Measurements from ENCODE around the gene RBM6.
"Not testable (repeated sequence)": the region's sequence is repeated elsewhere in the genome, so short reads cannot be mapped to it uniquely, and the experiment has no call there.

Gene RBM6

DNA sequence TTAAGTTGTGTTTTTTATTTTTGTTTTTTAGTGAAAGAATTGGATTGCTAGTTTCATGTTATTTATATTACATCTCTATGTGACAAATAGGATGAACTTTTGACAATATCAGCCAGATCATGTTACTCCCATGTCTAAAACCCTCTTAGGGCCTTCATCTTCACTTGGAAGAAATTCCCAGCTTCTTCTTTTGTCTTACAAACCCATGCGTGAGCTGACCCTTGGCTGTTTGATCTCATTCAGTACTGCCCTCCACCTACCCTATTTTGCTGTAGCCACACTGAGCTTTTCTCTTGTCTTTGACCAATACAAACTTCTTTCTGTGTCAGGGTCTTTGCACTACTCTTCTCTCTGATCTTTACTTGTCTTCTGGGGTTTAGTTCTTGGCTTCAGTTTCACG lies 37.0 kb downstream of the RBM6 start:
- no peak for DNase-seq (ENCODE audit: low read depth)

DNA sequence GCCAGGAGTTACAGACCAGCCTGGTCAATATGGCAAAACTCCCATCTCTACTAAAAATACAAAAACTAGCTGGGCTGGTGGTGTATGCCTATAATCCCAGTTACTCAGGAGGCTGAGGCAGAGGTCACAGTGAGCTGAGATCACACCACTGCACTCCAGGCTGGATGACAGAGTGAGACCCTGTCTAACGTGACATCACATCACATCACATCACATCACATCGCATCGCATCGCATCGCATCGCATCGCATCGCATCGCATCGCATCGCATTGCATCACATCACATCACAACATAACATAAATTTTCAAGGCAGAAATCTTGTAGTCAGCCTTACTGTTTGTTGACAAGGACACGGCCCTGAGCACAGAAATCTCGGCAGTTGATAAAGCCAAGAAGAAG lies 44.4 kb downstream of the RBM6 start:
- DNase-seq (ENCODE audit: low read depth): no peak

- no peak for DNase-seq (ENCODE audit: low read depth)
Measured at GRCh38 chr3:49992326-49992725, 52.4 kb downstream of the RBM6 start.

DNA sequence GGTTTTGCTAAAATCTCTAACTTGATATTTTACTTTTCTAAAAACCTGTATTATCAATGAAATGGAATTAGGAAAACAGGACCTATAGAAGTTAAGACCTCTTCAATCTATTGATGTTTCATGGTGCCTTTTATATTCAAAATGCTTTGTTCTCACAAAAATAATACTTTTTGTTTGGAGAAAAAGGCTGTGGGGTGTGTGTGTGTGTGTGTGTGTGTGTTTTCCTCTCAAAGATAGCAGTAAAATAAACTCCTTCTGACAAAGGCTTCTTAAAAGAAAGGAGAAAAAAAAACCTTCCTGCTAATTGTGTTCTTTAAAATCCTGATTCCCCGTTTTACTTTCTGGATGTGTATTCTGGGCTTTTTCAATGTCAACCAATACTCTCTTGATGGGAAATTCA lies 54.5 kb downstream of the RBM6 start:
- no peak for DNase-seq (ENCODE audit: low read depth)

DNA sequence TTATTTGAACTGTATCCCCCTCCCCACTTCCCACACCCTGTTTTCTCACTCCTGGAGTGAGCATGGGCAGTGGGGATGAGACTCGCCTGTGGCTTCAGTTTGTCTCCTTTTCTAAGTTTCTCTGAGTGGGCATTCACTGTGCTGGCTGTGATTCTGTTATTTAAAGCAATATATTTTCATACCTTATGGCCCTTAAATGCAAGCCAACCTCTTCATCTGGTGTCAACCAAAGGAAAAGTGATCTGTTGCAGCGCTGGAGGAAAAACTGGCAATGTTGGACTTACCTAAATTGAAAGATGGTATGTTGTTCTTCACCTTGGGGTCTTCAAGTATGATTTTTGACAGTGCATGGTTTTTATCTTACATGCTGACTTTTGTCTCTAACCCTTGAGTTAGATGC lies 56.1 kb downstream of the RBM6 start:
- no peak for DNase-seq (ENCODE audit: low read depth)

- DNase-seq (ENCODE audit: low read depth): no peak
Measured at GRCh38 chr3:49997862-49998261, 57.9 kb downstream of the RBM6 start.

DNA sequence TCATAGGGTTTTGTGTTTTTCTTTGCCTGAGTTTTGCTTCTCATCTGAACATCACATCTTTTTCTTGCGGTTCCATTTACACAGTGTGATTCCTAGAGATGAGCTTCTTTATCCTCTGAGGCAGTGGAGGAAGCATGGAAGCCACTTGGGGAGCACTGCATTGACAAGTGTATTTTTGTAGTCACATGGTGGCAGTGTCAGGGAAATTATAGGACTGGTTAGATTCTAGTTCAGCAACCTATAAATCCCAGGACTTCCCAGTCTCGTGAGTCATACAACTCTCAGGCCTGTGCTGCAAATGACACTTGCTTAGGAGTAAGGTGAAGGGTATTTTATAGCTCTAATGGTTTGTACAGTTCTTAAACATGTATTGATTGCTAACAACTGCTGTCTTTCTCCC lies 58.4 kb downstream of the RBM6 start:
- peak; percentile 26 for DNase-seq (ENCODE audit: low read depth)

DNA sequence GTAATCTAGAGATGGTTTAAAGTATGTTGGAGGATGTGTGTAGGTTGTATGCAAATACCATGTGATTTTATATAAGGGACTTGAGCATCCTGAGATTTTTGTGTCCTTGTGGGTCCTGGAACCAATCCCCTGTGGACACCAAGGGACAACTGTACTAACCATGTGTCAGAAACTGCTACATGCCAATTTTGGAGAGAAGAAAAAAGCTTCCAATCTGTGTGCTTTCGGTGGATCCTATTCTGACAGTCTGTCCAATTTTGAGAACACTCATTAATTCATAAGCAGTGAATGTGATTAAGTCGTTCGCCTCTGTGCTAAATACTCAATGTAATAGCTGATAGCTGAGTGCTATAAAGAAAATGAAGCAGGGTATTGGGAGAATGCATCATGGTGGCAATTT lies 61.6 kb downstream of the RBM6 start:
- no peak for DNase-seq (ENCODE audit: low read depth)

GRCh38 chr3:50003216-50003615 lies 63.3 kb downstream of the RBM6 start:
- DNase-seq (ENCODE audit: low read depth): no peak

DNA sequence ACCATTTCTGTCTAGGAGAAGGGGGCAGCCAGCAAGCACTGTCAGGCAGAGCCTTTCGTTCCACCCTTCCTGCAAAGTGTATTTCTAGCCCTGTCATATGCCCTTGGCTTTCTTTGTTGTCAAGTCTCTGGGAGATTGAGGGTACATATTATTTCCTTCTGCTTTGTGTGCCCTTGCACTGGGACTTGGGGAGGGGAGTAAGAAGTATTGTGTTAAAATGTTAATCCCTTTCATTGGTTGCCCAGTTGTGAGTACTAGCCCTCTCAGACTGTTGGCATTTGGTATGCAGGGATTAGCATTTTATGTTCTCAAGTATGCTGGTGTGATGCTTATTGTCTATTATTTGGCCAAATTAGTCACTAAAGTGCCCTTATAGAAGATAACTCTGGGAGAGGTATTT lies 63.9 kb downstream of the RBM6 start:
- DNase-seq (ENCODE audit: low read depth): no peak

DNA sequence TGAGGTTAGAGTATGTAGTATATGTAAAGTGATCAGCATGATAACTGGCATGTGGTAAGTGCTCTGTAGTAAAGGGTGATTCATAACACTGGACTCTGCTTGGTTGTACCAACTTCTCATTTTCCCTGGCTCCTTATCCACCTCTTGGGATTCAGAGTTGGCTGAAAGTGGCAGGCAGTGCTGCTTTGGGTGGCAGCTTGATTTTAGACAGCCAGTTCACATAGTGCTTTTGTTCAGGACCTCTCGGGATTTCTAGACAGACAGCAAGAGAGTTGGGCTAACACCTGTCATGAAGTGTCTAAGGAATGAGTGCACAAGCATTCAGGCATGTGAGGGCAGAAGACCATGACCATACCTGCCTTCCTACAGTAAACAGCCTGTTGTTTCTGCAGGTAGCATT lies 69.0 kb downstream of the RBM6 start:
- peak; percentile 70 for DNase-seq (ENCODE audit: low read depth)

GRCh38 chr3:50010959-50011358 lies 71.0 kb downstream of the RBM6 start:
- DNase-seq (ENCODE audit: low read depth): peak; percentile 52

DNA sequence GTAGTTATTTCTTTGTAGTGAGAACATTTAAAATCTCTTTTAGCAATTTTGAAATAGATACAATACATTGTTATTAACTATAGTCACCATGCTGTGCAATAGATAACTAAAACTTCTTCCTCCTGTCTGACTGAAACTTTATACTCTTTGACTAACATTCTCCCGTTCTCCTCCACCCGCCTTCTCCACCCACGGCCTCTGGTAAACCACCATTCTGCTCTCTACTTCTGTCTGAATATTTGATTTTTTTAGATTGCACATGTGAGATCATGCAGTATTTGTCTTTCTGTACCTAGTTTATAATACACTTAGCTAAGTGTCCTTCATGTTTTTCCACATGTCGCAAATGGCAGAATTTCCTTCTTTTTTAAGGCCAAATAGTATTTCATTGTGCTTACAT lies 76.0 kb downstream of the RBM6 start:
- DNase-seq (ENCODE audit: low read depth): no peak

DNA sequence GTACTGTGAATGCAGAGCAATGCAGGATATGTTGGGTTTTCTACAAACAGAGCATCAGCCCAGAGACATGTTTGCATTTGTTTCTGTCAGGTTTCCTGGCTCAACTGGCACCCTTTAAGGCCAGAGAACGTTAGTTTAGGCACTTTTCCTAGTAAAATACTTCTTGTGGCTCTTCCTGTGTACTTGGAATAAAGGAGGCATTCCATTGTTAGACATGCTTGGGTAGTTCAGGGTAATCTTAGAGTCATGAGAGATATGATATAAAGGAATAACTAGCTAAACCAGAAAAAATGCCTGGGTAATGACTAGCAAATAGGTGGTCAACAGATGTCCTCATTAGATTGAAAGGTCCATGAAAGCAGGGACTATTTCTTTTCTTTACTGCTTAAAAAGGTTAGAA lies 88.4 kb downstream of the RBM6 start:
- peak; percentile 11 for DNase-seq (ENCODE audit: low read depth)

DNA sequence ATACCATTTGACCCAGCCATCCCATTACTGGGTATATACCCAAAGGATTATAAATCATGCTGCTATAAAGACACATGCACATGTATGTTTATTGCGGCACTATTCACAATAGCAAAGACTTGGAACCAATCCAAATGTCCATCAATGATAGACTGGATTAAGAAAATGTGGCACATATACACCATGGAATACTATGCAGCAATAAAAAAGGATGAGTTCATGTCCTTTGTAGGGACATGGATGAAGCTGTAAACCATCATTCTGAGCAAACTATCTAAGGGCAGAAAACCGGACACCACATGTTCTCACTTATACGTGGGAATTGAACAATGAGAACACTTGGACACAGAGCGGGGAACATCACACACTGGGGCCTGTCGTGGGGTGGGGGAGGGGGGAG lies 91.3 kb downstream of the RBM6 start:
- not testable (repeated sequence) for DNase-seq (ENCODE audit: low read depth)

DNA sequence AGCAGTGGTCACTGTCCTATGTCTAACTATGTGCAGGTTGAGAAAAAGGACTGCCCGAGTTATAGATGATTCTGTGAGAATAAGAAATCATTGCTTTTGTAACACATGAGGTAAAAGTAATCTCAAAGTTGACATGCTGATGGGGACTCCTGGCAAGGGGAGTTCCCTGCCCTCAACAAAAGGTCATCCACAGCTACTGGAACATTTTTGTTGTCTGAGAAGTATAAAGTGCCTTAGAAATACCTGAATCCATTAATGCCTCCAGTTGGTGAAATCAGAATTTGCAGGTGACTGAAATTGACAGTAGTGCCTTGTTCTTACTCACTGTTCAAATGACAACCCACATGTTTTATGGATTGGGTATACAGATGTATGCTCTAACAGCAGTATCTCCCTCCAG lies 105.0 kb downstream of the RBM6 start:
- no peak for DNase-seq (ENCODE audit: low read depth)

DNA sequence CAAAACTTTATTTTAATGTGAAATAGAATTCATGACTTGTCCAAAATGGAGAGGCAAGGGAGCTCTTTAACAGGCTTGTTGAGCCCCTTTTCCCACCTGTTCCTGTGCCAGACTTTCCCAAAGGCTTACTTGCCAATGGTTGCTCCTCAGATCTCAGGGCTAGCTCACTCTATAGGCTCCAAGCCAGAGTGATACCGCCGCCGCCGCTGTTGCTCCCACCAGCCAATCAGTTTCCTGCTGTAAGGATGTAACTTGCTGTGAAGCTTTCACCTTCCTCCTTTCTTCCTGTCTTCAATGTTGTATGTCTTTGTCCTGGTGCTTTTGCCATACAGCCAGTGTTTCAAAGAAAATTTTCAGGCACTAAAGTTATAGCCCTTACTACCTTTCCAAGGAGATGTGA lies 107.5 kb downstream of the RBM6 start:
- DNase-seq (ENCODE audit: low read depth): no peak

DNA sequence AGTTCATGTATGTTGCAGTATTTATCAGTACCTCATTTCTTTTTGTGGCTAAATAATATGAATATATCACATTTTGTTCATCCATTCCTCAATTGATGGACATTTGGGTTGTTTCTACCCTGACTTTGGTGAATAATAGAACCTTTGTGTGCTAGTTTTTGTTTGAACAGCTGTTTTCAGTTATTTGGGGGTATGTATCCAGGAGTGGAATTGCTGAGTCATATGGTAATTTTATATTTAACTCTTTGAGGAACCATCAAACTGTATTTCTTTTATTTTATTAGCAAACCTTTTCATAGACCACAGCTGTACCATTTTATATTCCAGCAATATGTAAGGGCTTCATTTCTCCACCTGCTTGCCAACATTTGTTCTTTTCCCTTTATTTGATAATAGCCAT lies 110.4 kb downstream of the RBM6 start:
- DNase-seq (ENCODE audit: low read depth): no peak

DNA sequence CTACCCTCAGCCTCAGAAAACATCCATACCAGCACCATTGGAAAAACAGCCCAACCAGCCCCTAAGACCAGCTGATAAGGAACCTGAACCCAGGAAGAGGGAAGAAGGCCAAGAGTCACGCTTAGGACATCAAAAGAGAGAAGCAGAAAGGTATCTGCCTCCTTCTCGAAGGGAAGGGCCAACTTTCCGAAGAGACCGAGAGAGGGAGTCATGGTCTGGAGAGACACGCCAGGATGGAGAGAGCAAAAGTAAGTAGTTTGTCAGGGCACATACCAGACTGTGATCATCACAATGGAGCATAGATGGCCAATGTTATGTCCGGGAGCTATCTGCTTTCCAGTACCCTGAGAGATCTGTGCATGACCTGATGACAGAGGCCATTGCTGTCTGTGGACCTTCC lies 117.8 kb downstream of the RBM6 start:
- no peak for DNase-seq (ENCODE audit: low read depth)

GRCh38 chr3:50068134-50068533 lies 128.2 kb downstream of the RBM6 start:
- DNase-seq (ENCODE audit: low read depth): peak; percentile 78

DNA sequence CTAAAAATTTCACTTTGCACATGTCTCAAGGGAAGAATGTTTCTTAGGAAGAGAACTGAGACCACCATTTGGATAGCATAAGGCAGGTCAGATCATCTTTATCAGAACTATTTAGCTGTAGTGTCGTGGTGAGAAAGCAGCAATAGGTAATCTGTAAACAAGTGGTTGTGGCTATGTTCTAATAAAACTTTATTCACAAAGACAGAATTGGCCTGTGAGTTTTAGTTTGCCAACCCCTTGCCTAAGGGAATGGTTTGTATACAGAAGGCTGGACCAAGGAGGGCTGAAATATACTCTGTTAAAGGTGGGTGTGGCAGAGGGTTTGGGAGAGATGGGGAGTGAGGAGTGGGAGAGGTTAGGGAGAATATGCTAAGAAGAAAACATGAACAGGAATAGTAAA lies 138.1 kb downstream of the RBM6 start:
- DNase-seq (ENCODE audit: low read depth): no peak

- DNase-seq (ENCODE audit: low read depth): no peak
Measured at GRCh38 chr3:50078622-50079021, 138.7 kb downstream of the RBM6 start.

GRCh38 chr3:50084951-50085350 lies 145.0 kb downstream of the RBM6 start:
- not testable (repeated sequence) for DNase-seq (ENCODE audit: low read depth)

DNA sequence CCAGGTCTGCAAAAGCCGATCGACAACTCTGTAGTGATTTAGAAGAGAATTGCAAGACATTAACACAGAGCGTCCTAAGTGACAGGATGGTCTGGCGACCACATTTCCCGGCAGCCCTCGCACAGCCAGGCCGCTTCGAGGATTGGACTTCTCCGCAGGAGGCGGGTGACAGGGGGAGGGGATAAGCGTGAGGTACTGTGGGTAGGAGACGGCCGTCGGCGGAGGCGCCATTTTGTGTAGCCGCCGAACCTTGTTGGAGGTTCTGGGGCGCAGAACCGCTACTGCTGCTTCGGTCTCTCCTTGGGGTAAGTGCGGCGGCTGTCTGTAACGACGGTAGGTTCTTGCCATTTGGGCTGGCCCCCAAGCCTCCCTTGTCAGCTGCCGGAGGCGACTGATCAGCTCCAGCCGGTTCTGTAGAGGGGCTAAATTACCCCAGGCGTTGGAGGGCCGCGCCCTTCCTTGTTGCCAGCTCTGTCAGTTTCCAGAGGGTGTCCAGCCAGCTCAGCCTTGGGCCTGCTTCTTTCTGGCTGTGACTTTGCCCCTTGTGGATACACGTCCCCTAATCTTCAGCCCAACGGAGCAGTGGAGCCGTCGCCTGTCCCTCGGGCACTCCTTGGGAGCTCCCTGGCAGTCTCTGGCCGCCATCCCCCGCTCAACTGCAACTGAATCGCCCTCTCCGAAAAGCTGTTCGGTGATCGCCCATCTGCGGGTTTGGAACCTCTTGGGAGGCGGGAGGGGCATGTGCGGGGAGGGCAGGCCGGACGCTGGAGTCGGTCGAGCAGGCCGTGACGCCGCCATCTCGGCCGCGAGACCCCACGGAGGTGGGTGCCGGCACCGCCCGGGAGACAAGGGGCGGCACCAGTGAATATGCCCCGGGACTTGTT lies 149.0 kb downstream of the RBM6 start, which contains the start of gene RBM5:
Gene RBM5, plus strand, starts transcription at position 195 of the 884 bp plus-strand sequence. CDS start 1,516 bp downstream, outside the sequence.
- DNase-seq (ENCODE audit: low read depth): peak; percentile 89
